CD1c-positive myeloid dendritic cell (primary cell): ENCODE measurements around the gene VPS18.

ENCODE experiments used
- DNase-seq: peaks from one replicate; pipeline ENCODE4 v3.0.0-alpha.2; 2016; ENCODE audit errors: extremely low spot score

VPS18 gene

GRCh38 chr15:40922608-40923005 lies 28.4 kb downstream of the VPS18 start:
- DNase-seq = no peak

DNA sequence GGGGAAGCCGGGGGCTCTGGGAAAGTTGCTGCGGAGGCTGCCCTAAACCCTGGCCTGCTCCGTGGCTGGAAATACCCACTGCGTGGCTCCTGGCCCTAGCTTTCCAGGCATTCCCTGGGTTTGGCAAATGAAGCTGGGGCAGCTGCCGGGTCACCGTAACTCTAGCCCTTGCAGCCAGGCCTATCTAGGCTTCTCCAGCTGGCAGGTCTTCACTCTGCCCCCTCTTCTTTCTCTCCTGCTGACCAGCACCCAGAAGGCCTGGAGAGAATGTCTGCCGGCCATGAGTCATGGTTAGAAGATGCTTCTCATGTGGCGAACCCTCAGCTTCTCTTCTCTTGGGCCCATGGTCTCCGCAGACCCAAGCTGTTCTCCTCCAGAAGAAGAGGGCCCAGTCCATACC lies 29.3 kb downstream of the VPS18 start:
- DNase-seq = no peak

DNA sequence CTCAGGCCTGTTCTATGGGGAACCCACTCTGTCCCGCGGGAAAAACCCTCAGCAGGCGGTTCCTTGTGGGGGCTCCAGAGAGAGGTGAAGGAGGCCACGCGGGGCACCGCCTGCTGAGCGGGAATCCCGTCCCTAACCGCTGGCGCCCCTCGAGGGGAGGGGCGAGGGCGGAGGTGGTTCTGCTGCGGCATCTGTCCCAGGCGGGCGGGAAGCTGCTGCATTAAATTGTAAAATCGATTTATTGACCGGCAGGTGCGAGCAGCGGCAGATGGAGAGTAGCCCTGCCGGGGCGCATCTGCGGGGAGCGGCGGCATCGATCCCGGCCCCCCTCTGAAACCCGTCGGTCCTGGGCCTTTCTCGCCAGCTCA lies 31.2 kb downstream of the VPS18 start:
- no peak for DNase-seq

DNA sequence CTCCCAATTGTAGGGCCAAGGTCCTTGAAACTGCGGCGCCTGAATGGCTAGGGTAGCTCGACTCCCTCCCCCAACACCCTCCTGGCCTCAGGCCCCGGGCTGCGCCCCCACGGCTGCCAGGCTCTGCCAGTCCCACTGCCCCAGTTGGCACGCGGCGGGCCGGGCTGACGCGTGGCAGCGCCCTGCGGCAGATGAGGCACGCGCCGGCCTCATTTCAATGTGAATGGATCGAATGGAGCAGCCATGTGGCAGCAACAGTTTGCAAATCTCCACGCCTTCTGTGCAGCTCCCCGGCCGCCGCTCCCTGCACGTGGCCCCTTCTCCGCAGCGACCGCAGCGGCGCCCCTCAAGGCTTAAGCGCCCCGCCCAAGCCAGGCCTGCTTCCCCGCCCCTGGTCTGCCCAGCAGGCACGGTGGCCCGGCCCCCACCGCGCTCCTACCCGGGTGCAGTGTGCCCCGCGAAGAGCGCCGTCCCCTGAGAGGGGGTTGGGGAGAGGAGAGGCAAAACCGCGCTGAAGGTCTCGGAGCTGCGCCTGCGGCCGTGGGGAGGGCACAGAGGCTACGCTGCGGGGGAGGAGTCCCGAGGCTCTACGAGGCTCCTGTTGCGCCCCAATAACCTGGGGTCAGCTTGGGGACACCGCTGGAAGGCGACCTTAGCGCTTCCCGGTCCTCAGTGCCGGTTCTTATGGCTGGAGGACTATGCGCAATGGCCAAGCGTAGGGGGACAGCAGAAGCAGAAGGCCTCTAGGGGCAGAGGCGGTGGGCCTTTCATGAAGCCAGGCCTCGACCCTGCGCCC lies 31.8 kb downstream of the VPS18 start:
- no peak for DNase-seq

DNA sequence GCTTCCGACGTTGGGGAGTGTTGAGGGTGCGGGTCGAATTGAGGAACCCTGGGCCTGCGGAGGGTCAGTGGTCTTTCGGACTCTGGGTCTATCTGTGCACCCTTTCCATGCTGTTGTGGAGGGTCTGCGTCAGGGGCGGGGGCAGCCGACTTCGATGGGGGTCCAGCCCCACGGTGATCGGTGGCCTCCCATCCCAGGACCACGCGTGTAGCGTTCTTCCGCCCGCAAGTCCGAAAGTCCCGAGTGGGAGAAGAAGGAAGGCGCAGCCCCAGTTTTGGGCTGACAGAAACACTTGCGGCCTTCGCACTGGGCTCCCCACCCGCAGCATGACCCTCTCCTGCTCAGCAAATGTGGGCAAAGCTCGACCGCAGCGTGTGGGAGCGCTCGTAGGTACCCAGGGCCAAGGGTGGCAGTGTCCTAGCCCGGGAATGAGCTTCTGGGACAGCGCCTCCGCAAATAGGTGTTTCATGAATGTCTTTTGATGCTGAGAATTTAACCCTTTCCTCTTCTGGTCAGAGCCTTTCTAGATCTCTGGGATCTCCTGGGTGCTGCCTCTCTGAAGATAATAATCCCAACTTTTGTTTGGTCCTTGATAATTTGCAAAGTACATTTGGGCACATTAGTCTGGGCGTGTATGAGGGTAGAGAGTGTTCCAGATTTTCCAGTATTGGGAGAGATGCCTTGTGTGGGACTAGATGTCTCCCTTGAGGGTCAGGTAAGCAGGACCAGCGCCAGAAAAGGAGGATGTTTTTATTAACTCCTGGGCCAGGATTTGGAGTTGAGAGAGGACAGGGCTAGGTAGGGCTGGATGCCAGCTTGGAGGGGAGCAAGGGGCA lies 32.6 kb downstream of the VPS18 start:
- no peak for DNase-seq

DNA sequence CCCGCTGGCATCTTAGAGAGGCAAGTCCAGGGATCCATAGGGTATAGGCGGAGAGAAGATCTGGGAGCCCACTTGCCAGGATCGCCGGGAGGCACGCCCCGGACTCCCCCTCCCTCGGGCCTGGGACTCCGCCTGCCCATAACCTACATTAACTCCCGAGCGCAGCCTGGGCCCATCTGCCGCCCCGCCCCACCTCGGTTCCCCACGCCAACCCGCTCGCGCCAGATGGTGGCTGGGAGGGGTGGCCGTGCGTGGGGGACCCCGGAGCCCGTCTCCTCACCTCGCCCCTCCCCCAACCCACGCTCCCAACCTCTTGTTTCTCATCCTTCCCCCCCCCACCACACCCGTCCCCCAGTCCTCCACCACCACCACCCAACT lies 33.2 kb downstream of the VPS18 start:
- no peak for DNase-seq

DNA sequence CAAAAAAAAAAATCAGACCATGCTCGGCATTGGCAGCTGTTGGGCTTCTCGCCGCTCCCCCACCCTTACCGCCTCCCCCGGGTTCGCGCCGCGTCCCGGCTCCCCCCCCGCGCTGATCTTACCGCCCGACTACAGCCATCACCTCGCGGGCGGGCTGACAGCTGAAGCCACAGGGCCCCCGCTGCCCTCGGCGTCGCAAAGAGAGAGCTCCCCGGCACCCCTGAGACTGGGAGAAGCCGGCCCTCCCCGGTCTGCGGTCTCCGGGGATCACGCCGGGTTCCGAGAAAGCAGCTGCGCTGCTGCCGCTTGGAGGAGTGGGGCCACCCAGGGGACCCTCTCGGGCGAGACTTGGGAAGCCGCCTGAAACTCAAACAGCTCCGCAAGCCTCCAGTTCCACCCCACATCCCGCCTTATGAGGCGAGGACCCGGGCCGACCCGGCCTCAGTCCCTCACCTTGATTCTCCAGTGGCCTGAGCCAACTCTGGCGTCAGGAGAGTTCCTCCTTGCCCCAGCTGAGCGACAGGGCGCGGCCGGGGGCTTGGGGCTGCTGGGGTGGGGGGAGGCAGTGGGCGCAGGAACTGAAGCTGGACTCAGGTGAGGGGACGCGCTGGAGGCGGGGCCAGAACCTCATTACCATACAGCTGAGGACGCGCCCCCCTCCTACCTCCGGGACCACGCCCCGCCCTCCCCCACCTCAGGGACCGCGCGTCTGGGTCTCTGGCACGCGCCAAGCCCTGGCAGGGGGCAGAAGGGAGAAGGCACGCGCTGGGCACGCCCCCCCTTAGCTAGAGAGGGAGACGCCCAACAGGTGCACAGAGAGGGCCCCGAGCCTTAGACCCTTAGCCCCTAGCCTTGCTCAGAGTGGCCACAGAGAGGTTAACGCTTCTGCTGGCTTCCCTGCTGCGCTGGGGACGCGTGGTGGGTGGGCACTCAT lies 33.9 kb downstream of the VPS18 start:
- no peak for DNase-seq

- DNase-seq = peak; percentile 47
Observed at GRCh38 chr15:40928821-40929659, 34.8 kb downstream of the VPS18 start, which contains the start of gene DLL4. DLL4 (plus strand) TSS chr15:40929340; CDS start chr15:40929669, 329 bp downstream.

DNA sequence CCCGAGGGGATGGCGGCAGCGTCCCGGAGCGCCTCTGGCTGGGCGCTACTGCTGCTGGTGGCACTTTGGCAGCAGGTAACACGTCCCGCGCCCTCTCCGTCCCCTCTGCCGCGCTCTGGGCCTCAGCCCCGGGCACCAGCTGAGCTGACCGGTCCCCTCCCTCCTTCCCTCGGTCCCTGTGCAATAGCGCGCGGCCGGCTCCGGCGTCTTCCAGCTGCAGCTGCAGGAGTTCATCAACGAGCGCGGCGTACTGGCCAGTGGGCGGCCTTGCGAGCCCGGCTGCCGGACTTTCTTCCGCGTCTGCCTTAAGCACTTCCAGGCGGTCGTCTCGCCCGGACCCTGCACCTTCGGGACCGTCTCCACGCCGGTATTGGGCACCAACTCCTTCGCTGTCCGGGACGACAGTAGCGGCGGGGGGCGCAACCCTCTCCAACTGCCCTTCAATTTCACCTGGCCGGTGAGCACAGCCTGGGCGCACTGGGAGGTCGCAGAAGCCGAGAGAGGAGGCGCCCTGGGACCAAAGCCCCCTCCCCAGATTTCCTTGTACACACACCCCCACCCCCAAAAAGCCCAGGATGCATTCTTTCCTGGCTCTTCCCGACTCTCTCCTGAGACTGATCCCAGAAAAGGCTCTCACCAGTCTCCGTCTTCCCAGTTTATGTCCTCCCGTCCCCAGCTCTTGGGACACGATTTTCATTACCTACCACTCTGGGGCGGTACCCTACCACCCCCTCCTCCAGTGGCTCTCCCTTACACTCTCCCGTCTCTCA lies 35.6 kb downstream of the VPS18 start:
- peak; percentile 57 for DNase-seq

DNA sequence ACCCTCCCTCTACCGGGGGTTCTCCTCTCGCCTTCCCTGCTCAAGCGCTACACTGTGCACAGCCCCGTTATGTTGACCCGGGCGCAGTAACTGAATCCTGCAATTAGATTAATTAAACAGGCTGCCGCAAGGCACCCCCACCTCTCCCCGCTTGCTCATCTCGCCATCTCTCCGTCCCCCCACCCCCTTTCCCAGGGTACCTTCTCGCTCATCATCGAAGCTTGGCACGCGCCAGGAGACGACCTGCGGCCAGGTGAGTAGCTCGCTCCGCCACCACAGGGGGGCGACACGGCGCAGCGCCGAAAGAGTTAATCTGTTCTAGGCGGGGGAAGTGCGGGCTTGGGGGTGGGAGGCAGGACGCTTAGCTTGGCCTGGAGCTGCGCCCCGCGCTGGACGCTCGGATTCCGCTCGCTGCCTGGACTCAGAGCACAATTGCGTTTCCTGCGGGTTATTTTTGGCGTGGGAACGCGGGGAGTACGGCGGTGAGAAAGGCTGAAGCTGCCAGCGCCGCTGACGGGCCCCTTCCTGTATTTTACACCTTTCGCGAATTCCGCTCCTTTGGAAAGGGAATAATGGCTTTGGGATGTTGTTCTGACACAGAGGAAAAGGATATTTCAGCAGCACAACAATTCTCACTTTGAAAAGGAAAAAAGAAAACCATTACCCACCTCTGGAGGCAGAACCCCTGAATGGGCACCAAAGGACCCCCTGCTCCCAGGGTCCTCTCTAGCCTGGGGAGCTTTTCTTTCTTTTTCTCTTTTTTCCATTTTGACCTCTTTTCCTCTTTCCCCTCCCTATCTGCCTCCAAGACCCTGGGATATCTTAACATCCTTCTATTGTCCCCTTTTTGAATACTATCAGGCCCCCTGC lies 36.4 kb downstream of the VPS18 start:
- DNase-seq = no peak

DNA sequence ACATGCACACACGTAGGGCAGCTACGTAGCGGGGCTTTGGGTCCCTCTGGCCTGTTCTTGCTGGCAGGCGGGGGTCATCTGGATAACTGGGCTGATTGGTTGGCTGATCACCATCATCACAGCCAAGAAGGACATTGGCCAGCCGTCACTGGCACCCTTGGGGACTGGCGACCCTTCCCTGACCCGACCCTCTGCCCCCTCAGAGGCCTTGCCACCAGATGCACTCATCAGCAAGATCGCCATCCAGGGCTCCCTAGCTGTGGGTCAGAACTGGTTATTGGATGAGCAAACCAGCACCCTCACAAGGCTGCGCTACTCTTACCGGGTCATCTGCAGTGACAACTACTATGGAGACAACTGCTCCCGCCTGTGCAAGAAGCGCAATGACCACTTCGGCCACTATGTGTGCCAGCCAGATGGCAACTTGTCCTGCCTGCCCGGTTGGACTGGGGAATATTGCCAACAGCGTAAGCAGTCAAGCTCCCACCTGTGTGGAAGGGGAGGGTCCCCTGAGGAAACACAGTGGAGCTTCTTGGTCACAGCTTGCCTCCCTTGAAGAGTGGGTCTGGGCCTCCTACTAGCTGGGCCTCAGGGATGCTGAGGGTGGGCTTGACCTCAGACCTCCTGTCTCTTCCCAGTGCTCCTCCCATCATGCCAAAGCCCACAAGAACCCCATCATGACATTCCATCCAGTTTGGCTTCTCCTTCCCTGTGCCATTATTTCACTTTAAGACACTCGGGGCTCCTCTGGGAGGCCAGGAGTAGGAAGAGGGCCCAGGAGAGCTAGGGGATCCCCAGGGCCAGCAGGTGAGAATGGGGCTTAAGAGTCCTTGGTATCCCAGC lies 37.3 kb downstream of the VPS18 start:
- DNase-seq = no peak

GRCh38 chr15:40932156-40932555 lies 37.9 kb downstream of the VPS18 start:
- DNase-seq = no peak

DNA sequence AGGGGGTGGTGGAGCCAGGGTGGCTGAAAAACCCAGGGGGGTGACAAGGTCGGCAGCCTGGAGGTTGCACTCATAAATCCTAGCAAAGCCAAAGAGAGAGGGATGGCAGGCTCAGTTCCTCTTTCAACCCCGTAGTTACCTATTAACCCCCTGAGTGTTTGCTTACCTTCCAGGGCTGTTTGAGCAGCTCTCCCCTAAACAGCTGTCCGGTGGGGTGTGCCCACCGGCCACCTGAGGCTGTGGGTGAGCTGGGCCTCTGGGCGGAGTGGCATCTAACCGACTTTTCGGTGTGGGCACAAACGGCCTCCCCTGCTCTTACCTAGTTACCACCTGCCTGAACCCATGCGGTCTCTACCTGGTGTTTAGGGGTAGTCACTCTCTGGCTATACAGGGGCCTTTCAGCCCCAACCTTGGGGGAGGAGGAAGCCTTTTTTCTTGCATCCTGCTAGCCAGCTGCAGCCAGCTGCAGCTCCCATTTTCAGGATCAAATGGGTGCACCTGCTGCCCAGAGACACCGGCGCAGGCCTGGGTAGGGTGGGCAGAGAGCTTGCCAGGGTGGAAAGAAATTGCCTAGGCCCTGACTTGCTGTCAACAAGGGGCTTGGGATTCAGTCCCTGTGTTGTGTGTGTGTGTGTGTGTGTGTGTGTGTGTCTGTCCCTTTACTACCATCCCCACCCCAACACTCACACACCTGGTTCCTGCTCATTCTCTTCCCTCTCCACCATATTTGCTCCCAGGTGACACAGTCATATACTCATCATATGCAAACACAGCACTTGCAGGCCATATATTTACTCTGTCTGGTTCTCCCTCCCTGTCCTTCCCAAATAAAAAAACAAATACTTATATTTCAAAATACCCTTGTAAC lies 38.6 kb downstream of the VPS18 start:
- DNase-seq = no peak

GRCh38 chr15:40933517-40933902 lies 39.3 kb downstream of the VPS18 start:
- no peak for DNase-seq

DNA sequence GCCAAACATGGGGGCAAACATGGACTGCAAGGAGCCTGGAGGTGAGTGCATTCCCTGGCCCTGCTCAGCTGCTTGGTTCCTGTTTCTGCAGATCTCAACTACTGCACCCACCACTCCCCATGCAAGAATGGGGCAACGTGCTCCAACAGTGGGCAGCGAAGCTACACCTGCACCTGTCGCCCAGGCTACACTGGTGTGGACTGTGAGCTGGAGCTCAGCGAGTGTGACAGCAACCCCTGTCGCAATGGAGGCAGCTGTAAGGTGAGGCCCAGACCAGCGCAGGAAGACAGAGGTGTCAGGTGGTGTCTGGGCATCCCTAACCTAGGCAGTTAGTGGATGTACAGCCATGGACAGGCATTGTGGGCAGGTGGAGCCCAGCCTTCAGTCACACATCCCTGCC lies 40.2 kb downstream of the VPS18 start:
- DNase-seq = no peak

DNA sequence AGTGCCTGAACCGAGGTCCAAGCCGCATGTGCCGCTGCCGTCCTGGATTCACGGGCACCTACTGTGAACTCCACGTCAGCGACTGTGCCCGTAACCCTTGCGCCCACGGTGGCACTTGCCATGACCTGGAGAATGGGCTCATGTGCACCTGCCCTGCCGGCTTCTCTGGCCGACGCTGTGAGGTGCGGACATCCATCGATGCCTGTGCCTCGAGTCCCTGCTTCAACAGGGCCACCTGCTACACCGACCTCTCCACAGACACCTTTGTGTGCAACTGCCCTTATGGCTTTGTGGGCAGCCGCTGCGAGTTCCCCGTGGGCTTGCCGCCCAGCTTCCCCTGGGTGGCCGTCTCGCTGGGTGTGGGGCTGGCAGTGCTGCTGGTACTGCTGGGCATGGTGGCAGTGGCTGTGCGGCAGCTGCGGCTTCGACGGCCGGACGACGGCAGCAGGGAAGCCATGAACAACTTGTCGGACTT lies 42.0 kb downstream of the VPS18 start:
- no peak for DNase-seq
